ENCODE results near the gene KDELR1. TPM values are rescaled to one million over a fixed set of nuclear protein-coding genes. Genes with fewer than 3 reads are reported as not detected.

Gene KDELR1
- total RNA-seq, 1 donor from 2014 or later = 325 TPM

GRCh38 chr19:48396016-48396823 is 4.9 kb upstream of the KDELR1 start:
- no peak for DNase-seq (ENCODE audit: low spot score)
- no peak overlapping the region for H3K27ac Mint-ChIP-seq (ENCODE audit: unreplicated experiment)
- H3K9me3 Mint-ChIP-seq (ENCODE audit: unreplicated experiment) = no peaks in the 10 kb centered on the region
- peaks cover 36% of the 10 kb centered on the region for H3K27me3 Mint-ChIP-seq (ENCODE audit: unreplicated experiment)
- H3K36me3 Mint-ChIP-seq (ENCODE audit: low read depth, unreplicated experiment) = peaks cover 3% of the 10 kb centered on the region
- H3K4me3 Mint-ChIP-seq (ENCODE audit: unreplicated experiment) = peak overlapping the region; percentile 37
- TF ChIP-seq CTCF (IDR thresholded peaks at IDR 0.05; ENCODE audit: unreplicated experiment) = no peak
- H3K4me1 Mint-ChIP-seq (ENCODE audit: unreplicated experiment) = peaks cover 38% of the 10 kb centered on the region

GRCh38 chr19:48395499-48395898 is 4.1 kb upstream of the KDELR1 start:
- H3K27ac Mint-ChIP-seq (ENCODE audit: unreplicated experiment) = no peak overlapping the region
- peaks cover 3% of the 10 kb centered on the region for H3K36me3 Mint-ChIP-seq (ENCODE audit: low read depth, unreplicated experiment)
- H3K27me3 Mint-ChIP-seq (ENCODE audit: unreplicated experiment) = peaks cover 33% of the 10 kb centered on the region
- peaks cover 33% of the 10 kb centered on the region for H3K4me1 Mint-ChIP-seq (ENCODE audit: unreplicated experiment)
- peak overlapping the region; percentile 65 for H3K4me3 Mint-ChIP-seq (ENCODE audit: unreplicated experiment)
- no peaks in the 10 kb centered on the region for H3K9me3 Mint-ChIP-seq (ENCODE audit: unreplicated experiment)
- no peak for DNase-seq (ENCODE audit: low spot score)
- no peak for TF ChIP-seq CTCF (IDR thresholded peaks at IDR 0.05; ENCODE audit: unreplicated experiment)

DNA sequence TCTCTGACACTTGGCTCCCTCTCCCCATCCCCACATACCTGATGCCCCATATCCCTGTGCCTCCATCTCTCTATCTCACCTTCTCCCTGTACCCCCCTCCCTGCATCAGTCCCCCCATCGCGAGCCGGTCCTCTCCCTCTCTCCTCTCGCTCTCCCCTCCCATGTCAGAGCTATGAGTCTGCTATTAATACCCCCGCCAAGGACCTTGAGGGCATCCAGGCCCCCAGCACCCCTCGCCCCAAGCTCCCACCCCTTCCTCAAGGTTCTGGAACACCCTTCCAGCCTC is 3.8 kb upstream of the KDELR1 start:
- Mint-ChIP-seq H3K4me1 (ENCODE audit: unreplicated experiment) (peaks cover 29% of the 10 kb centered on the region), H3K27ac (ENCODE audit: unreplicated experiment) (no peak overlapping the region), H3K4me3 (ENCODE audit: unreplicated experiment) (peak overlapping the region; percentile 77), H3K36me3 (ENCODE audit: low read depth, unreplicated experiment) (peaks cover 6% of the 10 kb centered on the region), H3K27me3 (ENCODE audit: unreplicated experiment) (peaks cover 31% of the 10 kb centered on the region), H3K9me3 (ENCODE audit: unreplicated experiment) (no peaks in the 10 kb centered on the region)
- DNase-seq (ENCODE audit: low spot score) = no peak
- TF ChIP-seq CTCF (IDR thresholded peaks at IDR 0.05; ENCODE audit: unreplicated experiment) = no peak

DNA sequence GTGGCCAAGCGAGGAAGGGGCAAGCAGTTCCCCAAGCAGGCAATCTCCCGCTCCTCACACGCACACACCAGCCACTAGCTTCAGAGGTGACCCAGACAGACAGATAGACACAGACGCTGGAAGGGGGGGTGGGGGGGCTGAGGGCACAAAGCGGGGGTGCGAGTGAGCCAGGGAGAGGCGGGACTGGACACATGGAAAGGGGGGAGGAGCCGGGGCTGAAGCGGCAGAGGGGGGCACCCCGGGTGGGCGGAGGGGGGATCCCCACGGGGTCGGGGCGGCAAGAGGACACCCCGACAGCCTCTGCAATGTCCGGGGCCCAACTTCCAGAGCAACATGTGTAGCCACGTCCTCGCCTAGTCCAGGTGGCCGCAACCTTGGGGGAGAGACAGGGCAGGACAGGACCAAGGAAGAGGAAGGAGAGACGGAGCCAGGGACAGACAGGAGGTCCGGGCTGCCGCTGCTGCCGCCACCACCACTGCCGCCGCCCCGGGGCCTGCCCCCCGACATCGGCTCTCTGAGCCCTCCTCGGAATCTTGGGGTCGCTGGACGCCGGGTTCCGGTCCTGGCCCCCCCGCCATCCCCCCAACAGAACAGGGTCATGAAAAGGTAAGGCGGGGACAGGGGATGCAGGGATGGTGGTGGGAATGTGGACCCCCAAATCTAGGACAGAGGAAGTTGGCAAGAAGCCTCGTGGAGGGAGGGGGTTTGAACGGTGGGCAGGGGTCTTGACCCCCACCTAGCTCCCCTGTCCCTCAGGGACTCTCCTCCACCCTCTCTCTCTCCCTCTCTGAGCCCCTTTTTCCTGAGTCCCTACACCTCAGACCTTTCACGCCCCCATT is 3.2 kb upstream of the KDELR1 start:
- H3K4me3 Mint-ChIP-seq (ENCODE audit: unreplicated experiment) = peak overlapping the region; percentile 80
- H3K9me3 Mint-ChIP-seq (ENCODE audit: unreplicated experiment) = no peaks in the 10 kb centered on the region
- no peak for DNase-seq (ENCODE audit: low spot score)
- H3K4me1 Mint-ChIP-seq (ENCODE audit: unreplicated experiment) = peaks cover 27% of the 10 kb centered on the region
- TF ChIP-seq CTCF (IDR thresholded peaks at IDR 0.05; ENCODE audit: unreplicated experiment) = no peak
- peak overlapping the region; percentile 19 for H3K27ac Mint-ChIP-seq (ENCODE audit: unreplicated experiment)
- peaks cover 28% of the 10 kb centered on the region for H3K27me3 Mint-ChIP-seq (ENCODE audit: unreplicated experiment)
- H3K36me3 Mint-ChIP-seq (ENCODE audit: low read depth, unreplicated experiment) = peaks cover 5% of the 10 kb centered on the region
